HL-60/S4 treated with phorbol 12-myristate 13-acetate at 8.2 ng/mL for 4 days and 3 days (cell line): ENCODE results near the gene NOX5.

ENCODE experiments used
- in situ Hi-C: fragments of 300-500 bp; cut with MboI; formaldehyde crosslinking; loops from 2 replicates; pipeline ENCODE4 v1.15.0; 2022; ENCODE audit warnings: low sequenced_read_pairs

NOX5 gene

GRCh38 chr15:69080295-69081248, 66.1 kb downstream of the NOX5 start:
- in situ Hi-C loops = no loop called here

- in situ Hi-C loops = no loop called here
These were observed 67.0 kb downstream of the NOX5 start for GRCh38 chr15:69081310-69082004.

GRCh38 chr15:69082021-69082502, 67.6 kb downstream of the NOX5 start:
- in situ Hi-C loops = no loop called here

GRCh38 chr15:69082554-69082953, 68.1 kb downstream of the NOX5 start:
- in situ Hi-C loops = no loop called here

GRCh38 chr15:69084404-69085030, 70.0 kb downstream of the NOX5 start:
- in situ Hi-C loops = no loop called here

GRCh38 chr15:69085325-69086081, 71.0 kb downstream of the NOX5 start:
- in situ Hi-C loops = no loop called here

GRCh38 chr15:69086427-69087204, 72.1 kb downstream of the NOX5 start:
- in situ Hi-C loops = no loop called here

GRCh38 chr15:69087366-69087976, 73.0 kb downstream of the NOX5 start:
- in situ Hi-C loops = no loop called here

GRCh38 chr15:69088300-69088965, 73.9 kb downstream of the NOX5 start:
- in situ Hi-C loops = no loop called here

- in situ Hi-C loops = no loop called here
These were observed 74.8 kb downstream of the NOX5 start for GRCh38 chr15:69089258-69089657.

- in situ Hi-C loops = no loop called here
These were observed 75.9 kb downstream of the NOX5 start for GRCh38 chr15:69090197-69090948.

- in situ Hi-C loops = no loop called here
These were observed 77.2 kb downstream of the NOX5 start for GRCh38 chr15:69091654-69092053.

GRCh38 chr15:69092159-69092558, 77.7 kb downstream of the NOX5 start:
- in situ Hi-C loops = no loop called here

GRCh38 chr15:69093127-69093526, 78.6 kb downstream of the NOX5 start:
- in situ Hi-C loops = no loop called here

GRCh38 chr15:69093614-69094013, 79.1 kb downstream of the NOX5 start:
- in situ Hi-C loops = no loop called here

GRCh38 chr15:69094124-69094921, 79.8 kb downstream of the NOX5 start:
- in situ Hi-C loops = no loop called here

GRCh38 chr15:69095274-69095673, 80.8 kb downstream of the NOX5 start:
- in situ Hi-C loops = no loop called here
